ENCODE data around the gene CRYBA2.

- TF ChIP-seq EZH2 (IDR thresholded peaks at IDR 0.05; ENCODE audit: insufficient read depth, poor library complexity, severe bottlenecking), result no peak
- no peak for TF ChIP-seq EZH2phosphoT487 (IDR thresholded peaks at IDR 0.05; ENCODE audit: insufficient read depth, low read depth)
Observed at GRCh38 chr2:219010162-219010756, 17.0 kb upstream of the CRYBA2 start.
